Gastrocnemius medialis (tissue), 4 donors: Measurements from ENCODE around the gene VWA7. TPM values are rescaled to one million over a fixed set of nuclear protein-coding genes. Genes with fewer than 3 reads are reported as not detected.

ENCODE experiments used
- ATAC-seq, 2 donors: fragments of 150-250 bp; one replicate each; pipeline ENCODE4 v1.9.1; 2016
- DNase-seq, 2 donors: peaks; one replicate each; pipeline ENCODE4 v3.0.0-alpha.2; 2019
- H3K27ac ChIP-seq, 4 donors: fragments of 200-600 bp; sonication (generic); 1 replicate in 1 of 4; 2 replicates in 3 of 4; pipeline ENCODE4 v1.5.1; 2016 to 2018; ENCODE audit warnings: mild to moderate bottlenecking in 2 of 4, moderate library complexity in 1 of 4
- H3K27me3 ChIP-seq, 3 donors: fragments of 200-600 bp; sonication (generic) in 2 of 3; 1 replicate in 1 of 3; 2 replicates in 2 of 3; pipeline versions ENCODE4 v1.5.1 to v1.6.0; 2016 to 2019; ENCODE audit warnings: mild to moderate bottlenecking in 1 of 3, moderate library complexity in 1 of 3
- H3K36me3 ChIP-seq, 2 donors: fragments of 200-600 bp; sonication (generic) in 1 of 2; one replicate each; pipeline ENCODE4 v1.5.1; 2017 to 2018
- H3K4me1 ChIP-seq, 2 donors: fragments of 200-600 bp; sonication (generic) in 1 of 2; one replicate each; pipeline ENCODE4 v1.5.1; 2016 to 2017; ENCODE audit warnings: mild to moderate bottlenecking in 2 of 2
- H3K4me3 ChIP-seq, 4 donors: fragments of 200-600 bp; sonication (generic) in 3 of 4; 1 replicate in 1 of 4; 2 replicates in 3 of 4; pipeline ENCODE4 v1.5.1; 2016 to 2019; ENCODE audit warnings: mild to moderate bottlenecking in 2 of 4
- H3K9me3 ChIP-seq, 3 donors: fragments of 200-600 bp; sonication (generic) in 2 of 3; 1 replicate in 1 of 3; 2 replicates in 2 of 3; pipeline ENCODE4 v1.5.1; 2016 to 2019
- POLR2A ChIP-seq, 2 donors: fragments of 450-650 bp; IDR thresholded peaks; one replicate each; pipeline ENCODE4 v1.6.1; 2017; ENCODE audit warnings: antibody characterized with exemption in 2 of 2, mild to moderate bottlenecking in 2 of 2, moderate library complexity in 2 of 2
- in situ Hi-C, 4 donors: fragments of 200-750 bp; cut with MboI; loops; one replicate each; pipeline versions ENCODE4 v1.15.0 to v1.8.0; 2017; ENCODE audit warnings: low sequenced_read_pairs in 4 of 4
- intact Hi-C: fragments of 100-400 bp; cut with DNase I; formaldehyde crosslinking; loops from one replicate; pipeline ENCODE4 v1.15.1; 2023; ENCODE audit warnings: low total_unique reads
- total RNA-seq, 4 donors: library from RNA; depleted of rRNA; stranded (reverse); fragments of >200 nt; gene quantifications; one replicate each; pipeline versions ENCODE4 v1.1.0 to v1.2.3, GENCODE V29; 2016
- TF ChIP-seq, protein P1 (sequence below), 5 experiments: fragments of 450-650 bp in 3 of 5; fragments of 200-600 bp in 2 of 5; sonication (generic) in 2 of 5; IDR thresholded peaks in 4 of 5; conservative IDR thresholded peaks in 1 of 5; 1 replicate in 4 of 5; 2 replicates in 1 of 5; pipeline ENCODE4 v1.5.1; 2016 to 2019; ENCODE audit warnings: antibody characterized with exemption in 5 of 5, mild to moderate bottlenecking in 3 of 5, moderate library complexity in 3 of 5

VWA7 gene
- total RNA-seq, 4 donors from 2014 or later = 2.0 to 7.8 (median 4.7) TPM

- TF ChIP-seq POLR2A (IDR thresholded peaks at IDR 0.05) = no peak
- H3K27me3 ChIP-seq = no peaks in the 10 kb centered on the region
- H3K9me3 ChIP-seq = no peaks in the 10 kb centered on the region
- intact Hi-C loops (no loop called here), in situ Hi-C loops (no loop called here)
- no peaks in the 10 kb centered on the region for H3K4me1 ChIP-seq
- ATAC-seq = no peak
- no peaks in the 10 kb centered on the region for H3K36me3 ChIP-seq
- no peak overlapping the region for H3K4me3 ChIP-seq
- no peak for DNase-seq
- H3K27ac ChIP-seq = no peak overlapping the region
Observed at GRCh38 chr6:31722173-31722572, 55.0 kb downstream of the VWA7 start.

DNA sequence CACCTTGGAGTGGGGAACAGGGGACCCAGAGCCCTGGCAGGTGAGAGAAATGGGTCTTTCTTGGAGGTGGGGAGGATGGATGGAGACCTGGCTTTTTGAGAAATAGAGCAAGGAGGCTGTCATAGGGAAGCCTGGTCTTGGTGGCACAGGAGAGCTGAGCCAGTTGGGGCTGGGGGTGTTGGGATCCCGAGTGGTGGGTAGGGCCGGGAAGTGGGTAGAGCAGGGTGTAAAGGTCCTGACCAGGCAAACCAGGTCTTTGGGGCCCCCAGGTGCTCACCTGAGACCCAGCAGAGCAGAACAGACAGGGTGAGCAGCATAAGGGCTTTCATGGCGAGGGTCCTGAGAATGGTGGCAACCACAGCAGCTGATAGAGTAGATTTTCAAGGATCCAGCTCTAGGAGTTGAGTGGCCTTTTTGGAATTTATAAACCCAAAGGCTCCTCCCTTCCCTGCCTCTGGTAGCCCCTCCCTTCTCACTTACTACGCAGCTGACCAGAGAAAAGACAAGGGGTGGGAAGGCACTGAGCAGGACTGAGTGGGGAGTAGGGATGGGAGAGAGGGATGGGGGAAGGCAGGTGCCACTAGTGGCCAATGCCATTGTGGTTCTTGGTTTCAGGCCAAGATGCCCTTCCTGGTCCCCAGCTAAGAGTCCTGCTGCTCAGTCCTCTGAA lies 55.6 kb downstream of the VWA7 start, which contains the start of gene LY6G6C:
LY6G6C (minus strand) TSS at position 396 of the 670 bp plus-strand sequence; CDS start at position 329, 67 bp downstream.
- no peaks in the 10 kb centered on the region for H3K4me1 ChIP-seq
- in situ Hi-C loops (no loop called here), intact Hi-C loops (no loop called here)
- ATAC-seq = no peak
- H3K9me3 ChIP-seq = no peaks in the 10 kb centered on the region
- no peak within 1 kb of the TSS for H3K4me3 ChIP-seq
- no peak within 1 kb of the TSS for H3K27ac ChIP-seq
- DNase-seq = no peak
- H3K36me3 ChIP-seq = no peaks in the 10 kb centered on the region
- no peaks in the 10 kb centered on the region for H3K27me3 ChIP-seq
- TF ChIP-seq, protein P1, sequence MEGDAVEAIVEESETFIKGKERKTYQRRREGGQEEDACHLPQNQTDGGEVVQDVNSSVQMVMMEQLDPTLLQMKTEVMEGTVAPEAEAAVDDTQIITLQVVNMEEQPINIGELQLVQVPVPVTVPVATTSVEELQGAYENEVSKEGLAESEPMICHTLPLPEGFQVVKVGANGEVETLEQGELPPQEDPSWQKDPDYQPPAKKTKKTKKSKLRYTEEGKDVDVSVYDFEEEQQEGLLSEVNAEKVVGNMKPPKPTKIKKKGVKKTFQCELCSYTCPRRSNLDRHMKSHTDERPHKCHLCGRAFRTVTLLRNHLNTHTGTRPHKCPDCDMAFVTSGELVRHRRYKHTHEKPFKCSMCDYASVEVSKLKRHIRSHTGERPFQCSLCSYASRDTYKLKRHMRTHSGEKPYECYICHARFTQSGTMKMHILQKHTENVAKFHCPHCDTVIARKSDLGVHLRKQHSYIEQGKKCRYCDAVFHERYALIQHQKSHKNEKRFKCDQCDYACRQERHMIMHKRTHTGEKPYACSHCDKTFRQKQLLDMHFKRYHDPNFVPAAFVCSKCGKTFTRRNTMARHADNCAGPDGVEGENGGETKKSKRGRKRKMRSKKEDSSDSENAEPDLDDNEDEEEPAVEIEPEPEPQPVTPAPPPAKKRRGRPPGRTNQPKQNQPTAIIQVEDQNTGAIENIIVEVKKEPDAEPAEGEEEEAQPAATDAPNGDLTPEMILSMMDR (IDR thresholded peaks at IDR 0.05 in 4 of 5, conservative IDR thresholded peaks at IDR 0.05 in 1 of 5) = no peak
- TF ChIP-seq POLR2A (IDR thresholded peaks at IDR 0.05) = no peak

DNA sequence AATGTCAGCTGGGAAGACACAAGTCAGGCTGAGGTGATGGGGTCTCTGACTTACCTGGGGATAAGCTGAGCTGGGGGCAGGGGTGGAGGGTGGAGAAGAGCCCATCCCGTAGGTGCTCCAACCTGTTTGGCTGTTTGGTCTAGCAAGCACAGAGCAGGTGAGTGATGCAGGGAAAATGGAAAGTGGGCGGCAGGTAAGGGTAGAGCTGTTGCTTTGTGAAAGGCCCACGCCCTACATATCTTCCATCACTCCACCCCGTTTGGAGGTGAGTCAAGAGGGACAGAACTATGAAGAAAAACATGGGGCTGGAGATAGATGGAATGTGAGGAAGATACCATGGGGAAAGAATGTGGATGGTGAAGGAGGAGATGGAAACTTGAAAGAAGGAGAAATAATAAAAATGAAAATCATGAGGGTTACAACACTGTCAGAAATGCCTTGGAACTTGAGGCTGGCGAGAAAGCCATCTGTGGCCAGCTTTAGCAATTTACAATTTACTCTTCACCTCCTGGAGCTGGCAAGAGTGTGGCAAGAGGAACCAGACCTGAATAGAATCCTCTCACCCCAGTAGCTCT lies 56.8 kb downstream of the VWA7 start:
- H3K27ac ChIP-seq = no peak overlapping the region
- no peaks in the 10 kb centered on the region for H3K27me3 ChIP-seq
- no peaks in the 10 kb centered on the region for H3K36me3 ChIP-seq
- intact Hi-C loops = no loop called here
- DNase-seq = no peak
- in situ Hi-C loops = no loop called here
- H3K4me3 ChIP-seq = no peak overlapping the region
- no peaks in the 10 kb centered on the region for H3K4me1 ChIP-seq
- no peak for TF ChIP-seq POLR2A (IDR thresholded peaks at IDR 0.05)
- TF ChIP-seq, protein P1 (IDR thresholded peaks at IDR 0.05 in 4 of 5, conservative IDR thresholded peaks at IDR 0.05 in 1 of 5) = no peak
- no peaks in the 10 kb centered on the region for H3K9me3 ChIP-seq
- ATAC-seq = no peak

GRCh38 chr6:31719001-31719400 lies 58.1 kb downstream of the VWA7 start:
- TF ChIP-seq, protein P1 (IDR thresholded peaks at IDR 0.05 in 4 of 5, conservative IDR thresholded peaks at IDR 0.05 in 1 of 5) = no peak
- TF ChIP-seq POLR2A (IDR thresholded peaks at IDR 0.05) = no peak
- H3K27me3 ChIP-seq = no peaks in the 10 kb centered on the region
- H3K4me1 ChIP-seq = no peaks in the 10 kb centered on the region
- intact Hi-C loops = no loop called here
- in situ Hi-C loops = no loop called here
- no peak overlapping the region for H3K4me3 ChIP-seq
- H3K27ac ChIP-seq = no peak overlapping the region
- ATAC-seq (no peak), DNase-seq (no peak)
- no peaks in the 10 kb centered on the region for H3K36me3 ChIP-seq
- no peaks in the 10 kb centered on the region for H3K9me3 ChIP-seq

DNA sequence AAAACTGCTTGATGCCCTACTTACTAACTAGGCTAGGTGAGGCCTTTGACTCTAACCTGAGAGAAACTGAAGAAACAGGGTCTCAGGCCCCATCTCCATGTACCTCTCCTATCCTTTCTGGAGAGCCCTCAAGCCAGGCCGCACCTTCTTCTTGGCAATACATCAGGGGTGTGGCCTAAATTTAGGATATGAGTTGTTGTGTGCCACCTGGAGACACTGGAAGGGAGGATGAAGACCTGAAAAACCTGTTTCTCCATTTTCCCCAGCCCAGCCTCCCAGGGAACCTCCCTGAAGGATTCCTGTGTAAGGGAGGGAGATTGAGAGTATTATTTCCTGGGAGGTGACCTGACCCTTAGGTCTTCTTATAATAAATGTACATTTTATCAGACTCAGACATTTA lies 58.9 kb downstream of the VWA7 start:
- intact Hi-C loops = no loop called here
- ATAC-seq (no peak), DNase-seq (no peak)
- Histone ChIP-seq H3K4me3 (no peak overlapping the region), H3K4me1 (no peaks in the 10 kb centered on the region), H3K9me3 (no peaks in the 10 kb centered on the region), H3K27ac (no peak overlapping the region), H3K27me3 (no peaks in the 10 kb centered on the region), H3K36me3 (no peaks in the 10 kb centered on the region)
- TF ChIP-seq, protein P1 (IDR thresholded peaks at IDR 0.05 in 4 of 5, conservative IDR thresholded peaks at IDR 0.05 in 1 of 5) = no peak
- TF ChIP-seq POLR2A (IDR thresholded peaks at IDR 0.05) = no peak
- in situ Hi-C loops = no loop called here
